MG63 (cell line): ENCODE data around the gene MYO1C. TPM values are rescaled to one million over a fixed set of nuclear protein-coding genes. Genes with fewer than 3 reads are reported as not detected.
"Not testable (repeated sequence)": the region's sequence is repeated elsewhere in the genome, so short reads cannot be mapped to it uniquely, and the experiment has no call there.

Experiments
- DNase-seq: peaks from one replicate; pipeline ENCODE4 v3.0.0-alpha.2; 2020
- H3K27me3 ChIP-seq: fragments of 250-450 bp; sonication (Bioruptor Pico); 2 replicates; pipeline ENCODE4 v1.5.1; 2020; ENCODE audit warnings: mild to moderate bottlenecking, moderate library complexity
- H3K36me3 ChIP-seq: fragments of 250-450 bp; sonication (Bioruptor Pico); 2 replicates; pipeline ENCODE4 v1.5.1; 2020; ENCODE audit warnings: mild to moderate bottlenecking, moderate library complexity
- H3K4me3 ChIP-seq: fragments of 250-450 bp; sonication (Bioruptor Pico); 2 replicates; pipeline ENCODE4 v1.5.1; 2020; ENCODE audit warnings: mild to moderate bottlenecking, moderate library complexity
- H3K9me3 ChIP-seq: fragments of 250-450 bp; sonication (Bioruptor Pico); 2 replicates; pipeline ENCODE4 v1.5.1; 2020; ENCODE audit warnings: mild to moderate bottlenecking, moderate library complexity
- total RNA-seq: library from RNA; depleted of rRNA; stranded (reverse); fragments of >200 nt; shearing (Covaris generic); gene quantifications from 2 replicates; pipeline ENCODE4 v1.2.3, GENCODE V29; 2014; ENCODE audit warnings: low replicate concordance; rRNA removed

MYO1C gene
- total RNA-seq, 1 experiment from 2014 or later, result 75.2 TPM

DNA sequence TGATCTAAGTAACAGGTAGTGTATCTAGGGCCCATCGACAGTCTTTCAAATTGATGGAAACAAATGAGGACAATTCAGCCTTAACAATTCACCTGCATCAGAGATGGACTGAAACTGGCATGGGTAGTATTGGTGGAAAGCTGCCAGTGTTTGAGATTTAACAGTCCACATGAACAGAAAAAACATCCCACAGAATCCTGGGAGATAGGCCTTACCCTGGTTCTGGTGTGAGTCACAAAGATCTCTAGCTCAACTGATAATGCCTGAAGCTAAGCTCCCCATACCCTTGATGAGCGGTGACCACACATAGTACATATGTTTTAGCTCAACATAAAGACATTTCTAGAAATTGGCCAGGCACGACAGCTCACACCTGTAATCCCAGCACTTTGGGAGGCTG, 58.3 kb downstream of the MYO1C start:
- Histone ChIP-seq H3K36me3 (peaks cover 27% of the 10 kb centered on the region), H3K9me3 (no peaks in the 10 kb centered on the region), H3K27me3 (no peaks in the 10 kb centered on the region), H3K4me3 (no peak overlapping the region)
- no peak for DNase-seq

DNA sequence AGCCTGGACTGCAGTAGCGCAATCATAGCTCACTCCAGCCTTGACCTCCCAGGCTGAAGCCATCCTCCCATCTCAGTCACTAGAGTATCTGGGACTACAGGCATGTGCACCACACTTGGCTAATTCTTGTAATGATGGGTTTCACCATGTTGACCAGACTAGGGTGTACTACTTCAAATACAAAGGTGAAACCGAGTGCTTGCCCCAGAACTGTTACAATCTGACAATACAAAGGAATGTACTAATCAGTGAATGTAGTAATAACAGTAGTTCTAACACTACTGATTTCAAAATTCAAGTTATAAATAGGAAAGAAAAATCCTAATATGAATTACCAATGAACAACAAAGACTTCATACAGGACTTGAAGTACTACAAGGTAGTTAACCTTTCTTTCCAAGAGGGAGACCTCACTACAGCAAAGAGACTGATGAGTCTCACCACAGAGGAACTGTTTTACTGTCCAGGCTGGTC, 60.8 kb downstream of the MYO1C start:
- Histone ChIP-seq H3K27me3 (no peaks in the 10 kb centered on the region), H3K4me3 (no peak overlapping the region), H3K9me3 (no peaks in the 10 kb centered on the region), H3K36me3 (peaks cover 26% of the 10 kb centered on the region)
- DNase-seq, result no peak

DNA sequence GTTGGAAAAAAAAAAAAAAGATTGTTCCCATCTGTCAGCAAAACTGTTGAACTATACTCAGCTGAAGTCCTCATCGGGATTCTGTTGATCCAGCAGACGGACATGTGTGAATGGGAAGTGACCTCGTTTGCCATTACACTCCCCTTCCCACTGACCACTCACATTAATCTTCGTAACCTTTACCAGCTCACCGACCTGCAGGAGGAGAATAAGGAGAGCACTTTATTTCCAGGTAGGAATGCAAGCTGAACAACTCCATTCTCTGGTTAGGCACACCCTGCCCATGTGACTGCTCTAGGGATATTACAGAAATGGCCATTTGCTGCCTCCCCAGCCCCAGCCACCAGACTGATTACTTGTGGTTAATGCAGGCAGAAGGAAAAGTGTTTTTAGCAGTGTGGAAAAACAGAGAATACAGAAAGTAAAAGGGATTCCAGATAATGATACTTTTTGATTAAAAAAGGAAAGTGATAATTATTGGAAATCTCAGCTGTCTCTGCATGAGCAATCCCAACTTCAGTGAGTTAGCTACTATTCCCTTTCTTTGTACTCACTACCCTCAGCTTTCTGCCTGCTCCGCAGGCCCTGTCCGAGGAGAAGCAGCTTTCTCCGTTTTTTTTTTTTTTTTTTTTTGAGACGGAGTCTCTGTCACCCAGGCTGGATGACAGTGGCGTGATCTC, 68.9 kb downstream of the MYO1C start:
- H3K9me3 ChIP-seq, result no peaks in the 10 kb centered on the region
- no peak overlapping the region for H3K4me3 ChIP-seq
- DNase-seq, result no peak
- peaks cover 23% of the 10 kb centered on the region for H3K36me3 ChIP-seq
- H3K27me3 ChIP-seq, result no peaks in the 10 kb centered on the region

- no peak overlapping the region for H3K4me3 ChIP-seq
These were observed 69.6 kb downstream of the MYO1C start for GRCh38 chr17:1422885-1423284.

DNA sequence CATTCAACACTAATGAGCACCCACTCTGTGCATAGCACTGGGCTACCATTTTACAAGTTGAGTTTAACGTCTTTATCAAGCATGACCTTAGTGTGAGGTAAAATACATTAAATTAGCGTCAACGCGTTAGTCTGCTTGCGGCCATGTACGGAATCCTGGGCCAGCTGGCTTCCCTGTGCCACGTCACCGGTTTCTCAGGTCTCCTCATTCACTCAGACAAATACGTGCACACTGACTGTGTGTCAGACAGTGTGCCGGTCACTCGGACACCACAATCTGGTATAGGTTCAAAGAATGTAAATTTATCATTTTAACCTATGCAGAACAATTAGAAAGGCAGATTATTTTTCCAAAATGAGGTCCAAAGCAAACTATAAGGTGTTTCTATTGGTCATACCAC, 71.0 kb downstream of the MYO1C start:
- Histone ChIP-seq H3K4me3 (no peak overlapping the region), H3K27me3 (no peaks in the 10 kb centered on the region), H3K36me3 (peaks cover 23% of the 10 kb centered on the region), H3K9me3 (no peaks in the 10 kb centered on the region)
- DNase-seq, result no peak

More at GRCh38 chr17:1422885-1423284, 69.6 kb downstream of the MYO1C start:
- DNase-seq, result peak; percentile 75
- H3K9me3 ChIP-seq, result no peaks in the 10 kb centered on the region
- peaks cover 23% of the 10 kb centered on the region for H3K36me3 ChIP-seq
- no peaks in the 10 kb centered on the region for H3K27me3 ChIP-seq

- Histone ChIP-seq H3K9me3 (no peaks in the 10 kb centered on the region), H3K27me3 (no peaks in the 10 kb centered on the region), H3K36me3 (peaks cover 23% of the 10 kb centered on the region), H3K4me3 (no peak overlapping the region)
- DNase-seq, result no peak
These were observed 71.5 kb downstream of the MYO1C start for GRCh38 chr17:1420981-1421380.

DNA sequence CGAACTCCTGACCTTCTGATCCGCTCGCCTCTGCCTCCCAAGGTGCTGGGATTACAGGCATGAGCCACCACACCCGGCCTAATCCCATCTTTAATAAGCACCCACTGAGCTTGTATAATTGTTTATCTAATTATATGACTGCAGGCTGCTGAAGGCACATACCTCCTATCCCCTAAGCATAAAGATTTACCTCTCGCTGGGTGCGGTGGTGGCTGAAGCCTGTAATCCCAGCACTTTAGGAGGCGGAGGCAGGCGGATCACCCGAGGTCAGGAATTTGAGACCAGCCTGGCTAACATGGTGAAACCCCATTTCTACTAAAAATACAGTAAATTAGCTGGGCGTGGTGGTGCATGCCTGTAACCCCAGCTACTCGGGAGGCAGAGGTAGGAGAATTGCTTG, 72.3 kb downstream of the MYO1C start:
- Histone ChIP-seq H3K4me3 (no peak overlapping the region), H3K27me3 (no peaks in the 10 kb centered on the region), H3K36me3 (peaks cover 23% of the 10 kb centered on the region), H3K9me3 (no peaks in the 10 kb centered on the region)
- DNase-seq, result no peak

GRCh38 chr17:1418476-1418875, 74.0 kb downstream of the MYO1C start:
- not testable (repeated sequence) for H3K9me3 ChIP-seq, DNase-seq, H3K4me3 ChIP-seq, H3K27me3 ChIP-seq
- H3K36me3 ChIP-seq, result peaks cover 23% of the 10 kb centered on the region

GRCh38 chr17:1416414-1416813, 76.1 kb downstream of the MYO1C start:
- no peak for DNase-seq
- Histone ChIP-seq H3K4me3 (no peak overlapping the region), H3K36me3 (peaks cover 12% of the 10 kb centered on the region), H3K27me3 (no peaks in the 10 kb centered on the region), H3K9me3 (no peaks in the 10 kb centered on the region)

DNA sequence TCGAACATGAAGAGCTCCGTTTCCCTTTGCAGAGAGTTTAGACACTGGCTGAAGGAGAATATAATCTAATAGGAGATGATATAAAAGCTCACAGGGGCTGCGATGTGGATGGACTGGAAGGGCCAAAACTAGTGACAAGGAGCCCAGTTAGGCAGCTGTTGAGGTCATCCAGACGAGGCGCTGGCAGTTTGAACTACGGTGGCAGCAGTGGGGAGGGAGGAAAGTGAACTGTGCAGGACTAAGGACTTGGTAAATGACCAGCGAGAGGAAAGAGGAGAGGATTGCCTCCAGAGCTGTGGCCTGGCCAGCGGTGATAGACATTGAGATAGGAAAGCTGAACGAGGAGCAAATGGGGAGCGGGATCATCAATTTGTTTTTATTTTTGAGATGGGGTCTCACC, 77.9 kb downstream of the MYO1C start:
- Histone ChIP-seq H3K36me3 (no peaks in the 10 kb centered on the region; the same call in 1 of the 2 replicates), H3K9me3 (no peaks in the 10 kb centered on the region), H3K27me3 (no peaks in the 10 kb centered on the region), H3K4me3 (no peak overlapping the region)
- DNase-seq, result no peak

Other genes starting within 250 kb of the MYO1C start
- not detected in 2 replicates for gene BHLHA9, start 222.2 kb downstream of the MYO1C start, total RNA-seq
- not detected in 2 replicates for gene TRARG1, start 213.0 kb downstream of the MYO1C start, total RNA-seq
- 108 and 118 TPM in 2 replicates for gene YWHAE, start 92.5 kb downstream of the MYO1C start, total RNA-seq
- gene CRK, start 36.5 kb downstream of the MYO1C start, total RNA-seq, result 35.1 and 36.0 TPM in 2 replicates
- gene INPP5K, start 23.9 kb upstream of the MYO1C start, total RNA-seq, result 30.8 and 75.0 TPM in 2 replicates
- gene PITPNA, start 70.1 kb upstream of the MYO1C start, total RNA-seq, result 15.2 and 39.1 TPM in 2 replicates
- gene SLC43A2, start 136.1 kb upstream of the MYO1C start, total RNA-seq, result 3.9 and 8.3 TPM in 2 replicates
- gene SCARF1, start 153.0 kb upstream of the MYO1C start, total RNA-seq, result not detected in 2 replicates
- gene RILP, start 157.2 kb upstream of the MYO1C start, total RNA-seq, result 4.6 TPM in 1 of 2 replicates, not detected in the other
- 80.5 and 100 TPM in 2 replicates for gene PRPF8, start 192.2 kb upstream of the MYO1C start, total RNA-seq
- 0.37 and 0.59 TPM in 2 replicates for gene TLCD2, start 217.7 kb upstream of the MYO1C start, total RNA-seq
- 7.2 and 20.3 TPM in 2 replicates for gene WDR81, start 232.0 kb upstream of the MYO1C start, total RNA-seq